Endodermal cell (in vitro differentiated cells): ENCODE results near the gene THAP2. TPM values are rescaled to one million over a fixed set of nuclear protein-coding genes. Genes with fewer than 3 reads are reported as not detected.

Source experiments
- DNase-seq: peaks from one replicate; pipeline ENCODE4 v3.0.0-alpha.2; 2017
- H3K27ac ChIP-seq: 2 replicates; pipeline ENCODE4 v1.5.1; 2013; ENCODE audit warnings: mild to moderate bottlenecking, low read depth, low read length, moderate library complexity
- H3K27me3 ChIP-seq: 2 replicates; pipeline ENCODE4 v1.6.1; 2013; ENCODE audit warnings: mild to moderate bottlenecking, low read length, moderate library complexity; ENCODE audit not compliant: insufficient read depth, control insufficient read depth, poor library complexity, severe bottlenecking
- H3K36me3 ChIP-seq: 2 replicates; pipeline ENCODE4 v1.7.0; 2013; ENCODE audit warnings: mild to moderate bottlenecking, low read length, moderate library complexity; ENCODE audit not compliant: control insufficient read depth, insufficient read depth
- H3K4me1 ChIP-seq: one replicate; pipeline ENCODE4 v1.7.0; 2013; ENCODE audit warnings: low read length; ENCODE audit not compliant: control insufficient read depth, insufficient read depth
- H3K4me3 ChIP-seq: 2 replicates; pipeline ENCODE4 v1.5.1; 2013; ENCODE audit warnings: mild to moderate bottlenecking, low read length, moderate library complexity
- H3K9ac ChIP-seq: 2 replicates; pipeline ENCODE4 v1.6.1; 2013; ENCODE audit warnings: mild to moderate bottlenecking, low read length, moderate library complexity; ENCODE audit not compliant: poor library complexity, severe bottlenecking; ENCODE audit errors: extremely low read depth
- H3K9me3 ChIP-seq: 2 replicates; pipeline ENCODE4 v1.6.1; 2013; ENCODE audit warnings: mild to moderate bottlenecking, low read length, moderate library complexity; ENCODE audit not compliant: control insufficient read depth
- H3K27ac Mint-ChIP-seq: 2 replicates; pipeline ENCODE4 v1.8.0; 2020; ENCODE audit warnings: mixed read lengths
- H3K27me3 Mint-ChIP-seq: 2 replicates; pipeline ENCODE4 v1.8.0; 2021; ENCODE audit warnings: mild to moderate bottlenecking, mixed read lengths; ENCODE audit not compliant: insufficient read depth
- H3K36me3 Mint-ChIP-seq: 2 replicates; pipeline ENCODE4 v1.8.0; 2020; ENCODE audit warnings: low read depth, mixed read lengths
- H3K4me1 Mint-ChIP-seq: 2 replicates; pipeline ENCODE4 v1.8.0; 2020; ENCODE audit warnings: mixed read lengths
- H3K4me3 Mint-ChIP-seq: 2 replicates; pipeline ENCODE4 v1.8.0; 2020; ENCODE audit warnings: mild to moderate bottlenecking, moderate library complexity, mixed read lengths
- H3K9me3 Mint-ChIP-seq: 2 replicates; pipeline ENCODE4 v1.8.0; 2020; ENCODE audit warnings: mild to moderate bottlenecking, mixed read lengths
- WGBS, 2 experiments: methylation state at CpG; one replicate each; pipeline versions ENCODE4 v1.1.5 to v1.1.7; 2013; ENCODE audit warnings: missing lambda C conversion rate in 2 of 2, mixed read lengths in 1 of 2; ENCODE audit not compliant: insufficient coverage in 1 of 2, insufficient read length in 1 of 2; 5-methylcytosine and 5-hydroxymethylcytosine counted together
- total RNA-seq, 2 donors: library from RNA; stranded (reverse); fragmentation: NEBNext Ultra II Directional in 1 of 2; extraction: Animal tissue kit (Norgen Biotek cat#: 25700) in 1 of 2; gene quantifications; 2 replicates in 1 of 2; 3 replicates in 1 of 2; pipeline ENCODE4 v1.2.1, GENCODE V29; 2021
- TF ChIP-seq, protein P1 (sequence below): fragments of 200-600 bp; sonication (generic); conservative IDR thresholded peaks from 2 replicates; pipeline ENCODE4 v1.5.0; 2021; ENCODE audit warnings: antibody characterized with exemption, mild to moderate bottlenecking

The THAP2 gene
- total RNA-seq, 2 donors from 2014 or later: 7.2 to 9.3 TPM

- peak; percentile 52 for DNase-seq
- Histone ChIP-seq H3K27ac (no peak overlapping the region), H3K27me3 (no peaks in the 10 kb centered on the region), H3K4me1 (peaks cover 6% of the 10 kb centered on the region), H3K4me3 (no peak overlapping the region), H3K9me3 (no peaks in the 10 kb centered on the region), H3K9ac (no peak overlapping the region), H3K36me3 (peaks cover 89% of the 10 kb centered on the region)
- Mint-ChIP-seq H3K27me3 (no peaks in the 10 kb centered on the region), H3K27ac (no peak overlapping the region), H3K4me1 (peaks cover 17% of the 10 kb centered on the region), H3K4me3 (no peak overlapping the region), H3K9me3 (no peaks in the 10 kb centered on the region), H3K36me3 (peaks cover 63% of the 10 kb centered on the region)
- WGBS, 2 experiments: 97 to 100% methylated on average over 1 to 2 of the region's 2 CpGs
- TF ChIP-seq, protein P1, sequence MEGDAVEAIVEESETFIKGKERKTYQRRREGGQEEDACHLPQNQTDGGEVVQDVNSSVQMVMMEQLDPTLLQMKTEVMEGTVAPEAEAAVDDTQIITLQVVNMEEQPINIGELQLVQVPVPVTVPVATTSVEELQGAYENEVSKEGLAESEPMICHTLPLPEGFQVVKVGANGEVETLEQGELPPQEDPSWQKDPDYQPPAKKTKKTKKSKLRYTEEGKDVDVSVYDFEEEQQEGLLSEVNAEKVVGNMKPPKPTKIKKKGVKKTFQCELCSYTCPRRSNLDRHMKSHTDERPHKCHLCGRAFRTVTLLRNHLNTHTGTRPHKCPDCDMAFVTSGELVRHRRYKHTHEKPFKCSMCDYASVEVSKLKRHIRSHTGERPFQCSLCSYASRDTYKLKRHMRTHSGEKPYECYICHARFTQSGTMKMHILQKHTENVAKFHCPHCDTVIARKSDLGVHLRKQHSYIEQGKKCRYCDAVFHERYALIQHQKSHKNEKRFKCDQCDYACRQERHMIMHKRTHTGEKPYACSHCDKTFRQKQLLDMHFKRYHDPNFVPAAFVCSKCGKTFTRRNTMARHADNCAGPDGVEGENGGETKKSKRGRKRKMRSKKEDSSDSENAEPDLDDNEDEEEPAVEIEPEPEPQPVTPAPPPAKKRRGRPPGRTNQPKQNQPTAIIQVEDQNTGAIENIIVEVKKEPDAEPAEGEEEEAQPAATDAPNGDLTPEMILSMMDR: no peak
Measured at GRCh38 chr12:71640316-71640715, 23.8 kb upstream of the THAP2 start.

- Histone ChIP-seq H3K9ac (no peak overlapping the region), H3K27me3 (no peaks in the 10 kb centered on the region), H3K36me3 (peaks cover 88% of the 10 kb centered on the region), H3K4me3 (no peak overlapping the region), H3K9me3 (no peaks in the 10 kb centered on the region), H3K27ac (no peak overlapping the region), H3K4me1 (peaks cover 6% of the 10 kb centered on the region)
- Mint-ChIP-seq H3K9me3 (no peaks in the 10 kb centered on the region), H3K4me3 (no peak overlapping the region), H3K27ac (no peak overlapping the region), H3K27me3 (no peaks in the 10 kb centered on the region), H3K4me1 (peaks cover 17% of the 10 kb centered on the region), H3K36me3 (peaks cover 64% of the 10 kb centered on the region)
- DNase-seq: no peak
- 83 to 100% methylated on average over 1 to 2 of the region's 2 CpGs for WGBS, 2 experiments
- TF ChIP-seq, protein P1: no peak
Measured at GRCh38 chr12:71641390-71641789, 22.7 kb upstream of the THAP2 start.

GRCh38 chr12:71642264-71642663 is 21.8 kb upstream of the THAP2 start:
- no peaks in the 10 kb centered on the region for H3K27me3 Mint-ChIP-seq
- no peak overlapping the region for H3K27ac Mint-ChIP-seq
- Histone ChIP-seq H3K4me1 (peaks cover 6% of the 10 kb centered on the region), H3K9me3 (no peaks in the 10 kb centered on the region), H3K27ac (no peak overlapping the region), H3K4me3 (peak overlapping the region; percentile 8), H3K9ac (no peak overlapping the region), H3K36me3 (peaks cover 93% of the 10 kb centered on the region), H3K27me3 (no peaks in the 10 kb centered on the region)
- TF ChIP-seq, protein P1: no peak
- WGBS, 2 experiments: 46 to 71% methylated on average over 1 to 2 of the region's 2 CpGs
- H3K4me1 Mint-ChIP-seq: peaks cover 17% of the 10 kb centered on the region
- DNase-seq: no peak
- H3K36me3 Mint-ChIP-seq: peaks cover 68% of the 10 kb centered on the region
- no peak overlapping the region for H3K4me3 Mint-ChIP-seq
- H3K9me3 Mint-ChIP-seq: no peaks in the 10 kb centered on the region
